ENCODE measurements around the gene POLR1G.

POLR1G gene, protein sequence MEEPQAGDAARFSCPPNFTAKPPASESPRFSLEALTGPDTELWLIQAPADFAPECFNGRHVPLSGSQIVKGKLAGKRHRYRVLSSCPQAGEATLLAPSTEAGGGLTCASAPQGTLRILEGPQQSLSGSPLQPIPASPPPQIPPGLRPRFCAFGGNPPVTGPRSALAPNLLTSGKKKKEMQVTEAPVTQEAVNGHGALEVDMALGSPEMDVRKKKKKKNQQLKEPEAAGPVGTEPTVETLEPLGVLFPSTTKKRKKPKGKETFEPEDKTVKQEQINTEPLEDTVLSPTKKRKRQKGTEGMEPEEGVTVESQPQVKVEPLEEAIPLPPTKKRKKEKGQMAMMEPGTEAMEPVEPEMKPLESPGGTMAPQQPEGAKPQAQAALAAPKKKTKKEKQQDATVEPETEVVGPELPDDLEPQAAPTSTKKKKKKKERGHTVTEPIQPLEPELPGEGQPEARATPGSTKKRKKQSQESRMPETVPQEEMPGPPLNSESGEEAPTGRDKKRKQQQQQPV

DNA sequence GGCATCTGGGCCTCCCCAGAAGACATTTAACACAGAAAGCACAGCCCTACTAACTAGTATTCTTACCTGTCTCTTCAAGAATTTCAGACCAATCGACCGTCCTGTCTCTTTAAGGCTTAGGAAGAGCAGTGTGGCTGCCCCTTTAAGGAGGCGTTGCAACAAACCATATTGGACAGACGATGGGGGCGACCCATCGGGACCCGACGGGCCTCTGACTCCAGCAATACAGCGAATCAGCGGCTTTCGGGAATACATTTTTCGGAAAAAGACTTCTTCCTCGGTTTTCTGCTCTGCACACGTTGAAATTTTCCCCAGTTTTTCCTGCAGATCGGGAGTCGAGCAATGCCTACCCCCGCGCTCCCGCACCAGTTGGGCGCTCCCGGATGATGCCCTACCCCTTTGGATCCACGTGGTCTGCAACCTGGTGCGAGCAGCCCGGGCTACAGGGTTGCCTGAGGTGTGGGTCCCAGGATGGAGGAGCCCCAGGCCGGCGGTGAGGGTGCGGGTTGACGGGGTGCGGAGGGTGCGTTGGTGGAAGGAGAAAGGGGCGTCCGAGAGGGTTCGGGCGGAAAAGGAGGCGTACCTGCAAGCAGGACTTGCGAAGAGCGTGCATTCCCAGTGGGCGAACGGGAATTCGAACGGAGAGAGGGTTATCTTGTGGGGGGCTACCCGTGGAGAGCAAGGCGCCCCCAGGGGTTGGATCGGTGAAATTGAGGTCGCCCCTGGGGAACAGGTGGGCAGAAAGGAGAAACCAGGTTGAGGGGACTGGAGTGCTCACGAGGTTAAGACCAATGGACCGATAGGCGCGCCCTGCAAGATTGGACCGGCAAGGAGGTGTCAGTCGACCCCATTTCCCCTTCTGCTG is at the start of gene POLR1G:
Gene POLR1G (plus strand): TSS at position 419 of the 865 bp plus-strand sequence. CDS start 53 bp downstream, at position 472.
- DNase-seq = peak; percentile 71 to 76

DNA sequence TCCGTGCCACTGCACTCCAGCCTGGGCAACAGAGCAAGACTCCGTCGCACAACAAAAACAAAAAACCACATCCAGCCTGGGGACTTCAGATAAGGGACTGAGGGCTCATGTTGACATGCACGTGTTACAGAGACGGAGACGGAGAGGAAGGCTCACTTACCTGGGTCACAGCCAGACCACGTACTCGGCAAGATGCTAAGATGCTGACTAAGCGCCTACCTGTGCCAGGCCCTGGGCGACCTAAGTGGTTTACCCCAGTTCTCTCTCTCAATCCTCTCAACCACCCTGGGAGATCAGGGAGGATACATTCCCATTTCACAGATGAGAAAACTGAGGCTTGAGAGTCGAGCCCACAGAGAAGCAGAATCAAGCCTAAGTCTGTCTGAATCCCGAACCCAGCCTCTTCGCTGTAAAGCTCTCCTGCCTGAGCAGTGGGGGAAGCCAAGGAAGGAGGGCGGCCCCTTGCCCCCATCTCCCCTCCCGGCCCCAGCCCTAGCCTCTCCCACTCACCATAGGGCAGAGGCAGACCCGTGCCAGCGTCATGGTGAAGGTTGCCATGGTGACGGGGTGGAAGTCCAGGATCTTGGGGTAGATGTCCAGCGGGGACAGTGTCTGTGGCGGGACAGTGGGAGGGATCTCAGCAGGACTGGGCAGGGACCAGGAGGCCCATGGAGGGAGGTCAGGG is 49.5 kb upstream of the POLR1G start:
- no peak for DNase-seq

DNA sequence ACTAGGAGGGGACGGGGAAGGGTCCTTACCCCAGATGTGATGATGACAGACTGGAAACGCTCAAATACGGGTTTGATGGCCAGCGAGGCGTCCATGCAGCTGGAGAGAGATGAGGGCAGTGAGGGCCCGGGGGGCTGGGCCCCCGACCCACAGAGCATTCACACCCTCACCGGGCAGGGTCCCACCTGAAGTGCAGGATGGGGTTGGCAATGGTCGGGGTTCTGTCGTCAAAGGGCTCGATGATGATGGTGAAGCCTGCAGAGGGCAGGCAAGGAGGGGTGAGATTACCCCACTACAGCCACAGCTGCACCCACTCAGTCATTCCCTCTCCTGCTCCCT is 49.0 kb upstream of the POLR1G start:
- no peak for DNase-seq

DNA sequence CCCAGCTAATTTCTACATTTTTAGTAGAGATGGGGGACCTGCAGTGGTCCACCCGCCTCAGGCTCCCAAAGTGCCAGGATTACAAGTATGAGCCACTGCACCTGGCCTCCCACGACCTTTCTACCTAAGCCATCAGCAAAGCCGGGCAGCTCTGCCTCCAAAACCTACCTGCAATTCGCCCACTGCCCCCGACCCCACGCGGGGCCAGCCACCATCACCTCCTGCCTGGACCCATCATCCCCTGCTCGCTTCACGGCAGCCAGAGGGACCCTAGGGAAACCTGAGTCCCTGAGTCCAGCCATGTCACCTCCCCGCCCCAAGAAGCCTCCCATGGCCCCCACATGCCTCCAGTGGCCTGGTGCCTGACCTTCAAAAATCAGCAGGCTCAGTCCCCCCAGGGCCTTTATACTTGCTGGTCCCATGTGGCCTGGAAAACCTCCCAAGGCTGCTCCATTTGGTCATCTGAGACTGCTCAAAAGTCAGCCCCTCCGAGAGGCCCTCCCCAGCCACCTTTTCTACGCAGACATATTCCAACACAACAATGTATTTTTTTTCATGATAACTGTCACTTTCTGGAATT is 48.1 kb upstream of the POLR1G start:
- no peak for DNase-seq

DNA sequence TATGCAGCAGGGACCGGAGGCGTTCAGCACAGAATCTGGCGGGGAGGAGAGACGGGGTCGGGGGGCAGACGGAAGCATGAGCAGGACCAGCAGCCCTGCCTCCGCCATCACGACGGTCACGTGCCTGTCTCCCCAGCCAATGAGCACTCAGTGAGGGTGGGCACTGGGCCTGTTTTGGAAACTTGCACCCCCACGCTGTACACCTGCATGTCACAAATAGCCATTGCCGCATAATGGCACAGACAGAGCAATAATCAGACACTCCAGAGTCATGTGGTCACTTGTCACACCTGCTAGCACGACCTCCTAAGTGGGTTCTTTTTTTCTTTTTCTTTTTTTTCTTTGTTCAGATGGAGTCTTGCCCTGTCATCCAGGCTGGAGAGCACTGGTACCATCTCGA is 44.8 kb upstream of the POLR1G start:
- no peak for DNase-seq

DNA sequence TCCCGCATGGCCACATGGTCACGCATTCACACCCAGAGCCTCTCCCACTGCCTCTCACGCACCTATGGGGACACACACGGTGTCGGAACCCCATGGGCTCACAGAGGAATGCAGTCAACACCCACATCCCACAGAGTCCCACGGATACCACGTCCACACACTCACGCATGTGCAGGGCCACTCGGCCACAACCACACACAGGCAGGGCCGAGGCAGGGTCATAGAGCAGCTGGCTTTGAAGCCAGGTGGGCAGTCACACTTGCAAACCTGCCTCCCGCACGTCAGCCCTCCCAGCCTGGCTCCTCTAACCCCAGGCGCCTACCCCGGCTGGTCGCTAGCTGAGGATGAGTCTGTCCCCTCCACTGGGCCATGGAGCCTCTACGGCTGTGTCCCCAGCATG is 44.2 kb upstream of the POLR1G start:
- DNase-seq = no peak

DNA sequence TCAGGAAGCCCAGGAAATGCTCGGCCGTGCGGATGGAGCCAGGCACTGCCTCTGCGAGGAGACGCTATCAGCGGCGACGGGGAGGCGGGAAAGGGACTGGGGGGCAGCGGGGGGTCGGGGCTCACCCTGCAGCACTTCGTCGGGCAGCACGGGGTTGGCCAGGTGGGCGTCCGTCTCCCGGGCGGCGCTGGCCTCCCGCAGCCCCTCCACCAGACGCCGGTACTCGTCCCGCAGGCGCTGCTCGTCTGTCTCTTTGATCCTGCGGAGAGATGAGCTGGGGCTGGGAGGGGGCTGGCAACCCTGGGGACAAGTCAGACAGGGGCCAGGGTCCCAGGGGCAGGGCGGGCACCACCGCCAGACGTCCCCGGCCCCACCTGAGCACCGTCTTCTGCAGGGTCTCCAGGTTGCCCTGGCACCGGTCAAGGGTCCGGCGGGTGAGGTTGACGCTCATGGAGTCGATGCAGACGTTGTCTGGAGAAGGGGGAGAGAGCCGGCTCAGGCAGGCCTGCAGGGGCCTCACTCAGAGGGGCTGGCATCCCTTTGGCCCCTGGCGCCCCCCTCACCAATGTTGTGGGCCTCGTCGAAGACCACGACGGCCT is 42.5 kb upstream of the POLR1G start:
- DNase-seq = no peak

DNA sequence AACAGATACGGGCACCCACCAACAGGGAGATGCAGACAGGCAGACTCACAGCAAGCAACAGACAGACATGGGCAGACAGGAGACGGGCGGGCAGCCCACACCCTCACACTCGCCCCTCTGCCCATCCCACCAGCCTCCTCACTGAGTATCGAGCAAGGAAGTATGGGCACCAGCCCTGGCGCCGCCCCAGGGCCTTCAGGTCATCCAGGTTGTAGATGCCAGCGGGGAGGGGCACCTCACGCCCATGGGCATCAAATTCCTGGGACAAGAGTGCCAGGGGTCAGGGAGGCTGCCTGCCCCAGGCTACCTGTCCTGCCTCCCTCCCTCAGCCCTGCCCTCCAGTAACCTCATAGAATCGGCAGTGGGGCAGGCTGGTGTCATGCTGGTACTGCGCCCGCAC is 41.7 kb upstream of the POLR1G start:
- no peak for DNase-seq

DNA sequence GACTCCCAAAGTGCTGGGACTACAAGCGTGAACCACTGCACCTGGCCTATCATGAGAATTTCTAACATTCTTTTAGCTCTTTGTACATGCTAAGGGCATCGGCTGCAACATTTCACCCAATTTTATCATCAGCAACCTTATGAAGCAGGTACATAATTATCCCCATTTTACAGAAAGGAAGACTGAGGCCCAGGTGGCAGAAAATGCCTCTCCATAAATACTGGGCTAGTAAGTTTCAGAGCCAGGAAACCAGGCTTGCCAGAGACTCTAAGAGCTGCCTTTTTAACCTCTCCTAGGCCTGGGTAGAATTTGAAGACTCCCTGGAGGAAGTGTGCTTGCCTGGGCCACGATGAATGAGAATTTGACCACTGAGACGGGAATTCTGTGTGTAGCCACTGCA is 38.3 kb upstream of the POLR1G start:
- DNase-seq = no peak

DNA sequence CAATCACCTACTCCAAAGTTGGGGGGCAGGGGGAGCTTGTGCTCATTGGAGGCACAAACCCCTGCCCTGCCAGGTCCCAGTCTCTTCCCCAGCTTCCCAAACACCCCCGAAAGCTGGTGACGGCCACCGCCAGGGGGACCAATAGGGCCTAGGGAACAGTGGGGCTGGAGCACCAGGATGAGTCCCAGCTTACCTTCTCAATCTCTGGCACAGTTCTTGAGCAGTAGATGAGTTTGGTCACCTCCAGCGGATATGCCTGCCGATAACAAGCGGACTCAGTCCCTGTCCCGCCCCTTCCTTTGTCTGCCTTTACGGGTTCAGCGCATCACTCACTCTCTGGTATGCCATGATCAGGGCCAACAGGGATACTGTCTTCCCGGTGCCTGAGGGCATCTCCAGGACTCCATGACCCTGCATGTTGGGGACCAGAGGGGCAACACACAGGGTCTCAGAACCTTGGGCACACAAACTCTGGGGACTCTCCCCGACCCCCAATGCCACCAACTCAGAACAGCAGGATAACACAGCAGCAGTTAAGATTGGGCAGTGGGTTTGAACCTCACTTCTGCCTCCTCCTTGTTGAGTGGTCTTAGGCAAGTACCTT is 37.6 kb upstream of the POLR1G start:
- DNase-seq = no peak

DNA sequence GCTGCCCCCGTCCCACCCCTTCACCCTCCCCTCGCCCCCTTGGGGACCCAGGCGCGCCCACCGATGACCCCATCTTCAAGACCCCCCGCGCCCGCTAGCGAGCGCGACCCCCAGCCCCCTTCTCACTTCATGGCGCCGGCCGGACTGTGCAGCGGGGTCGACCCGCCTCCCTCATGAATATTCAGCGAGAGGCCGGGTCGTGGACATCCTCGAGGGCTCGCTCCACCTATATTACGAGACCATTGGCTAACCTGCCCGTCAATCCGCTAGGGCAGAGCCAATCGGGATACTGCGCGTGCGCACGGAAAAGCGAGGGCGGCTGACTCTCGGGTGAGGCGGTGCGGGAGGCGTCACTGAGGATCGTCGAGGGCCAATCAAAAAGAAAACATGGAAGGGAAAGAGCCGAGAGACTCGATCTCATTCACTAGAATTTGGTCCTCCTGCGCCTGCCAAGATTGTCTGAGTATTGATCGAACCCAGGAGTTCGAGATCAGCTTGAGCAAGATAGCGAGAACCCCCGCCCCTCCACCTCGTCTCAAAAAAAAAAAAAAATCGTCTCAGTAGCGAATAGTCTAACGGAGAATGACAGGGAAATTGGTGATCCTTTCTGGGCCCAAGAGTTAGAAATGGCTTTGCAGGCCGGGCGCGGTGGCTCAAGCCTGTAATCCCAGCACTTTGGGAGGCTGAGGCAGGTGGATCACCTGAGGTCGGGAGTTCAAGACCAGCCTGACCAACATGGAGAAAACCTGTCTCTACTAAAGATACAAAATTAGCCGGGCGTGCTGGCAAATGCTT is 35.8 kb upstream of the POLR1G start, which contains the start of gene ERCC2:
Gene ERCC2 (minus strand): TSS at position 164 of the 795 bp plus-strand sequence. CDS start 33 bp downstream, at position 131.
- peak; percentile 99 for DNase-seq

DNA sequence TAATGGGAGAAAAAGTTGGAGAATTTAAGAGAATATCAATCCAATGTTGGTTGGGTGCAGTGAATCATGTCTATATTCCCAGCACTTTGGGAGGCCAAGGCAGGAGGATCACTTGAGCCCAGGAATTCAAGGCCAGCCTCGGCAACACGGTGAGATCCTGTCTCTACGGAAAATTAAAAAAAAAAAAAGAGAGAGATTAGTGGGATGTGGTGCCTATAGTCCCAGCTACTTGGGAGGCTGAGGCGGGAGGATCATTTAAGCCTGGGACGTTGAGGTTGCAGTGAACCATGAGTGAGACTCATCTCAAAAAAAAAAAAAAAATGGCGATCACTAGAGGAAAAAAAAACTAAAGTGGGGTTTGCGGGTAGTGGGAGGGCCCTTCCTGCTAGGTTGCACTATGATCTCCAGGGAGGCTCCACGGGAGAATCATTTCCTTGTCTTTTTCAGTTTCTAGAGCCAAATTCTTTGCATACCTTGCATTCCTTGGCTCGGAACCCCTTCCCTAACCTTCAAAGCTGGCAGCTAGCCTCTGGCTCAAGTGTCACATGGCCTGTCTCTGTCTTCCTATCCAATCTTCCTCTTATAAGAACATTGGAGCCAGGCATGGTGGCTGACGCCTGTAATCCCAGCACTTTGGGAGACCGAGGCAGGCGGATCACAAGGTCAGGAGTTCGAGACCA is 30.3 kb upstream of the POLR1G start:
- no peak for DNase-seq

DNA sequence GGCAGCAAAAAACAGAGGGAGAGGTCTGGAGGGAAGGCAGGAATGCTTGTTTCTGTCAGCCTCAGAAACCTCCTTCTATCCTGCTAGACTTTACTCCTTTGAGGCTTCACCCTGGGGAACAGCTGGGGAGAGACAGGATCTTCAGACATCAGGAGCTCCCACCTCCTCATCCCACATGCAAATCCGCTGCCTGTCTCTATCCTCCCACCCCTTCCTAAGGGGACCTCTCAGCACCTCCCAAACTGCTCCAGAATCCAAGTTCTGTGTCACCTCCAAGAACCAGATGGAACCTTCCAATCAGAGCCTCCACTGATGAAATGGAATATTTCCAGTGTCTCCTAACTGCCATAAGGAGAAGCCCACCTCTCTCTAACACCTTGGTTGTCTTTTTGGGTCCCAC is 26.3 kb upstream of the POLR1G start:
- DNase-seq = no peak

DNA sequence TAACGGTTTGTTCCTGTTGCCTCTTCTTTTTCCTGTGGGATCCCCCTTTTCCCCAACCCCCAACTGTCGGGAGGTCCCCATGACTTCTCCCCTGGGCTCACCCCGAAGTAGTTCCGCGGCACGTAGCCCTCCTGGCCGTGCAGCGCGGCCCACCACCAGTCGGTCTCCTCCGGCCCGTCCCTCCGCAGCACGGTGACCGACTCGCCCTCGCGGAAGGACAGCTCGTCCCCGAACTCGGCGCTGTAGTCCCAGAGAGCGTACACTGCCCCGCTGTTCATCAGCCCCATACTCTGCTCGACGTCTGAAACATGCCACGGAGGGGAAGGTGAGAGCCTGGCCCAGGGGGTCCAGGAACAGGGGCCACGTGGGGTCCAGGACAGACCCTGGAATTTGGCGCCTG is 24.0 kb upstream of the POLR1G start:
- no peak for DNase-seq

DNA sequence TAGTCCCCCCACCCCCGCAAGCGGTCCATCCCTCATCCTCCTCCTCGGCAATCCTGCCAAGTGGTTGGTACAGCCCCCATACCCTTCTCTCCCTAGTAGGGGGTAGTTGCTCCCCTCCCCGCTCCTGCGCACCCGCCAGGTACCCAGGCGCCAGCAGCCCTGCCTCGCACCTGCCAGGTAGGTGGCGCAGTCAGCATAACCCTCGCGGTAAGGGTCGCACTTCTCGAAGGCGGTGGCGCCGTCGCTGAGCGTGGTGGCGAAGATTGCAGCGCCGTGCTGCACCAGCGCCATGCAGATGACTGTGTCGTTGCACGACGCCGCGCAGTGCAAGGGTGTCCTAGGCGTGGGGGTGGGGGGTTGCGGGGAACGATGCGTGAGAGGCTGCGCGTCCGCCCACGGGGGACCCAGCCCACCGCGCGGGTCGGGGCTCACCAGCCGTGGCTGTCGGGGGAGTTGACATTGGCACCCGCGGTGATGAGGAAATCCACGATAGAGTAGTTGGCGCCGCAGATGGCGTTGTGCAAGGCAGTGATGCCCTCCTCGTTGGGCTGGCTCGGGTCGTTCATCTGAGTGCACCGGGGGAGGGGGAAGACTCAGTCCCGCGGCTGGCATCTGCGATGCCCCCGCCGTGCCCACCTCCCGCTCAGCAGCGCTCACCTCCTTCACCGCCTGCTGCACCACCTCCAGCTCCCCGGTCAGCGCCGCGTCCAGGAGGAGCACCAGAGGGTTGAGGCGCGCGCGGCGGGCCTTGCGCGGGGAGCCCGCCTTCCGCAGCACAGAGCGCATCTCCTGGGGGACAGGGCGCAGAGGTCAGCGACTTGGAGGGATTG is 20.8 kb upstream of the POLR1G start:
- DNase-seq = no peak

DNA sequence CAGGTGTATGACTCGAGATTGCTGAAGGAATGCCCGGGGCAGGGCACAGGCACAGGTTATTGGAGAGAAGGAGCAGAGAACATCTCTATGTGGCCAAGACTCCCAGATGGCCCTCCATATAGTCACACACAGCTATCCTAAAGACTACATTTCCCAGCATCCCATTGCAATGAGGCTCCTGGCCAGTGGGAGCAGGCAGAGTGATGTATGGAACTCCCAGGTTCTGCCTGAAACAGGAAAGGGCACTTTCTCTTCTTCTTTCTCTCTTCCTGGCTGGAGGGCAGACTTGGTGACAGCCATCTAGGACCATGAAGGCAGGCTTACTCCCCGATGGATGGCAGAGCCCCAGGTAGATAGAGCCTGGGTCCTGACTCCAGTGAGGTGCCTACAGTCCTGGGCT is 15.1 kb upstream of the POLR1G start:
- DNase-seq = no peak

DNA sequence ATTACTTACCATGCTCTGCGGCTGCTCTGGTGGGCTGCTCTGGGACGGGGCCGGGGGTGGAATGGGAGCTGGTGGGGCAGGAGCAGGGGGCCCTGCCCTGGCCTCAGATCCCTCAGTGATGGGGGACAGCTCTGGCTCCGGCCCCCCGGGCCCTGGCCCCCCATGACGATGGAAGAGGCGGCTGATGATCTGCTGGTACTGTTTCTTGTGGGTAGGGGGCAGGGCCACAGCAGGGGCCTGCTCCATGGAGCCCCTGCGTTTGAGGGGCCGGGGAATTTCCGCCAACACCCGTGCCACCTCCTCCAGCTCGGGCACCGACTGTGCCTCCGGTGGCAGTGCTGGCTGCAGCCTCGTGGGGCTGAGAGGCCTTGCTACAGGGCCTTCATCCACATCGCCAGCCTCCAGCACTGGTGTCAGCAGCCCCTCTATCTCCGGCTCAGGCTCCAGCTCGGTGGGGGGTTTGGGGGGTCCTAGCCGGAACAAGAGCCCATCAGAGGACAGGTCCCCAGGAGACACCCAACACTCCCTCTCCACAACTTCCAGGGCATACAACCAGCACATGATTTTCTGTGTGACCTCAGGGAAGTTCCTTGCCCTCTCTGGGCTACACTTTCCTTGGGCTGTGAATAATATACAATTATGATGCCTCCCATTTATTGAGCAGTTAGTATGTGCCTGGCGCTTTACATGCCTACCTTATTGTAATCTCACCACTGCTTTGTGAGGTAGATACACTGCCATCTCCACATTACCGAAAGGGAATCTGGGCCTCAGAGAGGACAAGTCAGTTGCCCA is 14.4 kb upstream of the POLR1G start:
- DNase-seq = no peak

DNA sequence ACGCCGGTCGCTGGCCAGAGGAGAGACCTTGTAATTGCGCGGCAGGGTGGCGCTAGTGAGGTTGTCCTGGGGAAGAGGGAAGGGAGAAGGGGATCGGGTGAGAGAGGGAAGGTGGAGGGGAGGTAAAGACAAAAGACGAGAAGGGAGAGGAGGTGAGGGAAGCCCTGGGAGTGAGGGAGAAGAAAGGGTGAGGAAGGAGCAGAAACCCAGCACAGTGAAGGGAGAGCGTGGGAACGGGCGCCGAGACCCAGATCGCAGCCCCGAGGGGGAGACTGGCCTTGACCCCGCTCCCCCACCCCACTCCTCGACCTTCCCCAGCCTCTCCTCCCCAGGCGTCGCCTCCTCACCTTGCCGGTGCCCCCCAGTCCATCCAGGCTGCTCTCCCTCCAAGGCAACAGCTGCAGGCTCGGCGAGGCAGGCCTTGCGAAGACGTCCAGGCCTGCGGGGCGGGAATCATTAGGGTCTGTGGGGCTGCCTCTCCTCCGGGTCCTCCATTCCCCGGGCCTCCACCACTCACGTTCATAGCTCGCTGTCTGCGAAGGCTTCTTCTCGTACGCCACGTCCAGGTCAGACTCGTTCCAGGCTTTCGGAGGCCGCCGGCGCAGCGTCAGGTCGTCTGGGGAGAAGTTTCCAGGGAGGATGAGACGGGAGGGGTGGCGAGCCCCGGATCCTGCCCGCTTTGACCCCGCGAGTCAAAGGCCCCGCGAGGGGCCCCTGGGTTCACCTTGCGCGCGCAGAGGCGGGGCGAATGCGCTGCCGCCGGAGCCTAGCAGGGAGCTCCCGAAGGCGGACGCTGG is 10.4 kb upstream of the POLR1G start:
- DNase-seq = no peak

Measured in stimulated activated CD4-positive, alpha-beta T cell treated with anti-CD3 and anti-CD28 coated beads, Interleukin-4, amount 100 ng/mL, for 4 hours (primary cell).